CD4-positive, alpha-beta T cell (primary cell): Measurements from ENCODE around the gene MMP20. TPM values are rescaled to one million over a fixed set of nuclear protein-coding genes. Genes with fewer than 3 reads are reported as not detected.

Source experiments
- ATAC-seq: fragments of 200-7000 bp; cut with Tn5 transposase; one replicate; pipeline ENCODE4 v1.10.0; 2022; ENCODE audit warnings: mild to moderate bottlenecking; ENCODE audit not compliant: poor library complexity
- CTCF ChIA-PET: fragments of 350-600 bp; sonication (Branson Sonifier 250); formaldehyde crosslinking; loops from one replicate; lab custom pipeline; 2021; ENCODE audit warnings: antibody characterized with exemption, inconsistent platforms; lab: Charles Lee
- POLR2A ChIA-PET: fragments of 350-600 bp; sonication (Branson Sonifier 250); formaldehyde crosslinking; loops from one replicate; lab custom pipeline; 2021; ENCODE audit warnings: antibody characterized with exemption, inconsistent platforms; lab: Charles Lee
- DNase-seq, 14 experiments: peaks; one replicate each; pipeline ENCODE4 v3.0.0-alpha.2; 2013 to 2020; ENCODE audit warnings: mixed read lengths in 2 of 14
- H3K27ac ChIP-seq, 2 donors: one replicate each; pipeline versions ENCODE4 v1.5.1 to v1.7.0; 2013; ENCODE audit warnings: low read length in 2 of 2, low read depth in 1 of 2, mild to moderate bottlenecking in 1 of 2
- H3K27me3 ChIP-seq, 2 experiments: 1 replicate in 1 of 2; 2 replicates in 1 of 2; pipeline versions ENCODE4 v1.6.1 to v1.7.0; 2013; ENCODE audit warnings: low read length in 2 of 2, control low read depth in 1 of 2, mild to moderate bottlenecking in 1 of 2, moderate library complexity in 1 of 2; ENCODE audit not compliant: insufficient read depth in 2 of 2, control insufficient read depth in 1 of 2
- H3K36me3 ChIP-seq: one replicate; pipeline ENCODE4 v1.6.1; 2013; ENCODE audit warnings: low read length, control low read depth; ENCODE audit not compliant: insufficient read depth
- H3K4me1 ChIP-seq: one replicate; pipeline ENCODE4 v1.6.1; 2013; ENCODE audit warnings: low read length, control low read depth; ENCODE audit not compliant: insufficient read depth
- H3K4me3 ChIP-seq: one replicate; pipeline ENCODE4 v1.5.1; 2013; ENCODE audit warnings: mild to moderate bottlenecking, low read length, moderate library complexity
- H3K9me3 ChIP-seq, 2 experiments: 1 replicate in 1 of 2; 2 replicates in 1 of 2; pipeline versions ENCODE4 v1.6.1 to v1.7.0; 2013; ENCODE audit warnings: low read length in 2 of 2, mild to moderate bottlenecking in 2 of 2, control low read depth in 1 of 2, moderate library complexity in 1 of 2; ENCODE audit not compliant: control insufficient read depth in 1 of 2, insufficient read depth in 1 of 2
- H3K27ac Mint-ChIP-seq: one replicate; pipeline ENCODE4 v1.8.0; 2020; ENCODE audit warnings: mixed read lengths
- H3K27me3 Mint-ChIP-seq: one replicate; pipeline ENCODE4 v1.8.0; 2021; ENCODE audit warnings: mixed read lengths
- H3K36me3 Mint-ChIP-seq: one replicate; pipeline ENCODE4 v1.8.0; 2021; ENCODE audit warnings: low read depth, mixed read lengths
- H3K4me1 Mint-ChIP-seq: one replicate; pipeline ENCODE4 v1.8.0; 2021; ENCODE audit warnings: low read depth, mixed read lengths
- H3K4me3 Mint-ChIP-seq: one replicate; pipeline ENCODE4 v1.8.0; 2020; ENCODE audit warnings: mild to moderate bottlenecking, mixed read lengths
- H3K9me3 Mint-ChIP-seq: one replicate; pipeline ENCODE4 v1.8.0; 2020; ENCODE audit warnings: mixed read lengths
- intact Hi-C, 2 experiments: fragments of 100-400 bp; cut with DNase I in 1 of 2; cut with micrococcal nuclease in 1 of 2; formaldehyde crosslinking; loops; one replicate each; pipeline versions ENCODE4 v1.15.1 to v1.9.0; 2023 to 2025; cut with DNase I, micrococcal nuclease
- total RNA-seq, 174 experiments: library from RNA in 2 of 174; stranded (reverse) in 2 of 174; gene quantifications; one replicate each; pipeline ENCODE4 v1.2.3 and lab custom pipeline; 2021 to 2026
- TF ChIP-seq, protein P1 (sequence below): fragments of 200-600 bp; IDR thresholded peaks from one replicate; pipeline ENCODE4 v1.8.0; 2022; ENCODE audit warnings: antibody characterized with exemption, mild to moderate bottlenecking

The MMP20 gene
- total RNA-seq, 2 experiments from 2014 or later = not detected

DNA sequence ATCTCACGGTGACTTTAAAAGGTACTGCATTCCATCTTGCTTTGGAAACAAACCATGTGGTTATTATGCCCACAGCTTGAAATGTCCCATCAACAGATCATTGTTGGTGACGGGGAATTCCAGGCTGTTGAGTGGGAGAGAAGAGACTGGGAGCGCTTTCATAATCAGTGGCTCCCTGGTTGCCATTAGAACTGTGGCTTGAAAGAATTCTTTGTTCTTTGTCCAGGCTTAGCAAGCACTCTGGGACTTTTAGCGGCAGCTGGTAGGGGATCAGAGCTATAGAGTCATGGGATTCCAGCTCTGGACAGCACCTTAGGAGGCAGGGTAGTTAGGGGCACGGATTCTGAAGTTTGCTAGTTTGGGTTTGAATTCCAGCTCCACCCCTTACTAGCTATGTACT is 22.0 kb downstream of the MMP20 start:
- ChIA-PET POLR2A (no interaction called here), CTCF (no interaction called here)
- H3K27ac ChIP-seq = no peak overlapping the region
- TF ChIP-seq, protein P1, sequence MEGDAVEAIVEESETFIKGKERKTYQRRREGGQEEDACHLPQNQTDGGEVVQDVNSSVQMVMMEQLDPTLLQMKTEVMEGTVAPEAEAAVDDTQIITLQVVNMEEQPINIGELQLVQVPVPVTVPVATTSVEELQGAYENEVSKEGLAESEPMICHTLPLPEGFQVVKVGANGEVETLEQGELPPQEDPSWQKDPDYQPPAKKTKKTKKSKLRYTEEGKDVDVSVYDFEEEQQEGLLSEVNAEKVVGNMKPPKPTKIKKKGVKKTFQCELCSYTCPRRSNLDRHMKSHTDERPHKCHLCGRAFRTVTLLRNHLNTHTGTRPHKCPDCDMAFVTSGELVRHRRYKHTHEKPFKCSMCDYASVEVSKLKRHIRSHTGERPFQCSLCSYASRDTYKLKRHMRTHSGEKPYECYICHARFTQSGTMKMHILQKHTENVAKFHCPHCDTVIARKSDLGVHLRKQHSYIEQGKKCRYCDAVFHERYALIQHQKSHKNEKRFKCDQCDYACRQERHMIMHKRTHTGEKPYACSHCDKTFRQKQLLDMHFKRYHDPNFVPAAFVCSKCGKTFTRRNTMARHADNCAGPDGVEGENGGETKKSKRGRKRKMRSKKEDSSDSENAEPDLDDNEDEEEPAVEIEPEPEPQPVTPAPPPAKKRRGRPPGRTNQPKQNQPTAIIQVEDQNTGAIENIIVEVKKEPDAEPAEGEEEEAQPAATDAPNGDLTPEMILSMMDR = no peak
- ATAC-seq (no peak), DNase-seq (no peak)
- Mint-ChIP-seq H3K4me3 (no peak overlapping the region), H3K27me3 (no peaks in the 10 kb centered on the region), H3K27ac (no peak overlapping the region), H3K36me3 (no peaks in the 10 kb centered on the region), H3K9me3 (no peaks in the 10 kb centered on the region), H3K4me1 (no peaks in the 10 kb centered on the region)
- no peak overlapping the region for H3K4me3 ChIP-seq
- no peaks in the 10 kb centered on the region for H3K4me1 ChIP-seq
- no peaks in the 10 kb centered on the region for H3K36me3 ChIP-seq
- no peaks in the 10 kb centered on the region for H3K9me3 ChIP-seq
- intact Hi-C loops = no loop called here
- no peaks in the 10 kb centered on the region for H3K27me3 ChIP-seq

DNA sequence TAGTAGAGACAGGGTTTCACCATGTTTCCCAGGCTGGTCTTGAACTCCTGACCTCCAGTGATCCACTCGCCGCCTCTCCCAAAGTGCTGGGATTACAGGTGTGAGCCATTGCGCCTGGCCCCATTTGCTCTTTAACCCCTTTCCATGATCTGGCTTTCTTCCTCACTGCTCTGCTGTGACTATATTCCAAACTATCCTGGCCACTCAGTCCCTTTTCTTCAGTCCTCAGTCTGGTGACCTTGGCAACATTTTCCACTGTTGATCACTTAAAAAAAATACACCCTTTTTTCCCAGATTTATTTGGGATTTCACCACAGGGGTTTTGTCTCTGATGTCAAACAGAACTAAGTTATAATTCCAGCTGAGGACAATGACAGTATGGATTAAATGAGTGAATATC is 24.5 kb downstream of the MMP20 start:
- H3K27ac Mint-ChIP-seq = no peak overlapping the region
- DNase-seq = no peak
- Histone ChIP-seq H3K27ac (no peak overlapping the region), H3K4me3 (no peak overlapping the region), H3K27me3 (no peaks in the 10 kb centered on the region), H3K36me3 (no peaks in the 10 kb centered on the region), H3K4me1 (no peaks in the 10 kb centered on the region), H3K9me3 (no peaks in the 10 kb centered on the region)
- H3K27me3 Mint-ChIP-seq = no peaks in the 10 kb centered on the region
- no peak overlapping the region for H3K4me3 Mint-ChIP-seq
- no peaks in the 10 kb centered on the region for H3K9me3 Mint-ChIP-seq
- no peaks in the 10 kb centered on the region for H3K4me1 Mint-ChIP-seq
- ChIA-PET CTCF (no interaction called here), POLR2A (interaction anchor here (1.2 kb wide), 1 partner anchor 11 kb away, joined by 3 read pairs; no protein-coding TSS in a partner anchor)
- no peaks in the 10 kb centered on the region for H3K36me3 Mint-ChIP-seq
- ATAC-seq = no peak
- TF ChIP-seq, protein P1 = no peak
- intact Hi-C loops = no loop called here

DNA sequence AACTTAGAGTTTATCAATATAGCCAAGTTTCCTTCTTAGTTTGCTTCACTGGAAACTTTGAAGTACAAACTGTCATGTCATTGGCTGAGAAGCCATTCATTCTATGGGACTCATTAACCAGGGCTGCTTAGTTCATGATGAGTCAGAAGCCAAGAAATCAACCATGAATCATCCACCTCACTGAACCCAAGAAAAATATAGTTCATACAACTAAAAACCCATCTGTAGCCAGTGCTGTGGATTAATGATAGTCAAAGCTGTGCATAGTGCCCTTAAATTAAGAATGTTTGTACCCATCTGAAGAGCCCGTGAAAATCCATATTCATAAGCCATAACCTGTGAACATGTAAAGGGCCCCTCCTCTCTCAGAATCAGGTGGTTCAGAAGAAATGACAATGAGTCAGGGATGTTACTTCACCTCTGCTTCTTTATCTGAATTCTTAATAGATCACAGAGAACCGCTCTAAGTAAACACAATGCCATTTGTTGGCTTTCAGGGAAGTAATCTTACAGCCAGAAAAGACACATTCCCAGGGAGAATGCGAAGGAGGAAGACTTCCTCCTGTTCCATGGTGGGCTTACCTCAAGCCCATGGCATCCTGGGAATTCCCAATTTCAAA is 25.4 kb downstream of the MMP20 start:
- H3K36me3 ChIP-seq = no peaks in the 10 kb centered on the region
- no peaks in the 10 kb centered on the region for H3K4me1 Mint-ChIP-seq
- TF ChIP-seq, protein P1 = no peak
- POLR2A ChIA-PET = interaction anchor here (1.2 kb wide), 1 partner anchor 11 kb away, joined by 3 read pairs; no protein-coding TSS in a partner anchor
- CTCF ChIA-PET = interaction anchor here (0.6 kb wide), 1 partner anchor 52 kb away, joined by 3 read pairs; no protein-coding TSS in a partner anchor
- no peaks in the 10 kb centered on the region for H3K36me3 Mint-ChIP-seq
- no peaks in the 10 kb centered on the region for H3K27me3 ChIP-seq
- no peak overlapping the region for H3K4me3 Mint-ChIP-seq
- ATAC-seq (no peak), DNase-seq (peak in 2 of 14 experiments; percentile 23 to 35)
- intact Hi-C loops = no loop called here
- no peak overlapping the region for H3K4me3 ChIP-seq
- no peaks in the 10 kb centered on the region for H3K4me1 ChIP-seq
- no peaks in the 10 kb centered on the region for H3K9me3 ChIP-seq
- H3K27ac ChIP-seq = no peak overlapping the region
- H3K9me3 Mint-ChIP-seq = no peaks in the 10 kb centered on the region
- no peaks in the 10 kb centered on the region for H3K27me3 Mint-ChIP-seq
- H3K27ac Mint-ChIP-seq = no peak overlapping the region
